GM18861 (cell line): ENCODE data around the gene CFAP54.
"Not testable (repeated sequence)": the region's sequence is repeated elsewhere in the genome, so short reads cannot be mapped to it uniquely, and the experiment has no call there.

Experiments
- ATAC-seq: cut with Tn5 transposase; IDR thresholded peaks from one replicate; pipeline ENCODE4 v1.9.1; 2021; ENCODE audit not compliant: unreplicated experiment

CFAP54 gene

DNA sequence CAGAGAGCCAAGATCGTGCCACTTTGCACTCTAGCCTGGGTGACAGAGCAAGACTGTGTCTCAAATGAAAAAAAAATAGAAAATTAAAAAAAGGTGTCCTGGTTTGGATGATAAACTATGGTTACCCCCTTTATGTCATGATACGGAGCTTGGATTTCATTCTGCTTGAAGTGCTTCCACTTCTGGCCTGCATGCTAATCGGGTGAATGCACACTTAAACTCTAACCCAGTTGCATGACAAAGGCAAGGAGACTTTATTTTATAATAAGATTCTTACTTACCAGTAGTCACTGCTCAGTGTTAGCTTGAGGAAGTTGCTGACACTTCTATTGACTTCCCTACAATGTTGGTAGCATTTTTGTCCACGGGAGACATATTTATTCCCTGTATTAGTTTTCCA, 24.3 kb downstream of the CFAP54 start:
- no peak for ATAC-seq

DNA sequence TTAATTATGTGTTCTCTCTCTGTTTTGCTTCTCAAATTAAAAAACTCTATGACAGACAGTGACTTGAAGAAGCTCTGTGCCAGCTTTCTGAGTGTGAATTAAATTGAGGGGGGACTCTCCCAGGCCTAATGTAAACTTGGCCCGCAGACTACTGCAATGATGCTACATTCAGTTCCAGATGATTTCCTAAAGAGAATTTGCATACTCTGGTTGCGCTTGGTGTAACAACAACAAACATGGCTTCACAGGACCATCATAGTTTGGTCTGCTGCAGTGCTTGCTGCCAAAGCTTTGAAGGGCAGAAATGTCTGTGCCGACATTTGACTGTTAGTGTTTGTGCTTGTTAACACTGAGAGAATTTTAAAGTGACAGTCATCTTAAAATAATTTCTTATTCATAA, 25.0 kb downstream of the CFAP54 start:
- ATAC-seq = peak; percentile 85

- ATAC-seq = peak; percentile 59
Measured at GRCh38 chr12:96516472-96517430, 27.4 kb downstream of the CFAP54 start.

- ATAC-seq = no peak
Measured at GRCh38 chr12:96520767-96521166, 31.4 kb downstream of the CFAP54 start.

DNA sequence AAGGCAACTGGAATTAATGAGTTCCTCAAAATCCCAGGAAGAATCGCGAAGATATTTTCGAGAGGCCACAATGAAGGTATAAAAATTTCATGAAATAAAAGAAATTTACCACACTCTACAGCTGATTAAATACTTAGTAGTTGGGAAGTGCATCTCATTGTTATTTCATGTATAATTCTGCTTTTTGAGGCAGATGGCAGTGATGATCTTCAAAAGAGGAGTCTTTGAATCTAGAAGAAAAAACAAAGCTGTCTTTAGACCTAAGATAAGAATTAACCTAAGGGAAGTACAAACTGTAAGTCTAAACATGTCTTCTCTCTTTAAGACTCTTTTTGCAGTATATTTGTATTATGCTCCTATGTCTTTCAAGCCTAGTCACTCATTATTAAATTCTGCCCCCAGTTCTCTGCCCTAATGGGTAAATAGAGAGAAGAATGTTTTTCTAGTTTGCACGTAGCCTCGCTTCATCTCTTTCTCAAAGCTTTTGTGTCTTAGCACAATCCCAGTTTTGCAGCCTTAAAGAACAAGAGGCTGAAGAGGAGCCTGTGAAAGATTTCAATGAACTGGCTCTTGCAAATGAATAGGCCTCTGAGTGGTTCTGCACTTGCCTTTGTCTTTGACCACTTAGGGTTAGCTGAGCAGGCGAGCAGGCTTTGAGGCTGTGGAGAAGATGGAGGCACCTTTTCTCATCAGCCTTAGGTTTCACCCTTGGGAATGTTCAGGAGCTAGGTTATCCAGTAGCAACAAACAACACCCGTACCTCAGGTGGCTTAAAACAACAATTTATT, 32.7 kb downstream of the CFAP54 start:
- no peak for ATAC-seq

GRCh38 chr12:96522690-96523089, 33.3 kb downstream of the CFAP54 start:
- no peak for ATAC-seq

DNA sequence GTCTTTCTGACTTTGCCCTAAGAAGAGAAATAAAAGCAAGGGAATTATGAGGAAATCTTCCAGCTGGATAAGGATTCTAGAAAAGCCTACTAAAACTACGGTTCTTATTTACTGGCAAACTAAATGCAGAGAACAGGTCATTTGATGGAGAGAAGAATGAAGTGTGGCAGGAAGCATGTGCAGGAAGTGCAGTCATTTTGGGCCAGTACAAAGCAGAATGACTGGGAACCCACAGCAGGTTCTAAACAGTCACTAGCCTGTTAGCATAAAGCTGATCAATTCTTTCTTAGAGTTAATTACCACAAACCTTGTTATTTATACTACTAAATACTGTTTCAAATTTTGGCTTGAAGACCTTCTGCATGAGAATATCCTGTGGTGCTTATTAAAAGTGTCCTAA, 36.7 kb downstream of the CFAP54 start:
- ATAC-seq = no peak

DNA sequence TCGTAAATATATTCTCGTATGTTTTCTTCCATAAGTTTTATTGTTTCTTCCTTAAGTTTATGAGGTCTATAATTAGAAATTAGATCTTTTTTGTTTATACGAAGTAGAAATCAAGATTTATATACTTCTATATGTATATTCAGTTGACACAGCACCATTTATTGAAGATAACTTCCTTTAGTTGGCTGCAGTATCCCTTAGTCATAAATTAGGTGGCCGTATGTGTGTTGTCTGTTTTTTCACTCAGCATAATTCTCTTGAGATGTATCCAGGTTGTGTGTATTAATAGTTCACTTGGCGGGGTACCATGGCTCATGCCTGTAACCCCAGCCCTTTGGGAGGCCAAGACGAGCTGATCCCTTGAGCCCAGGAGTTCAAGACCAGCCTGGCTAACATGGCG, 40.5 kb downstream of the CFAP54 start:
- no peak for ATAC-seq

DNA sequence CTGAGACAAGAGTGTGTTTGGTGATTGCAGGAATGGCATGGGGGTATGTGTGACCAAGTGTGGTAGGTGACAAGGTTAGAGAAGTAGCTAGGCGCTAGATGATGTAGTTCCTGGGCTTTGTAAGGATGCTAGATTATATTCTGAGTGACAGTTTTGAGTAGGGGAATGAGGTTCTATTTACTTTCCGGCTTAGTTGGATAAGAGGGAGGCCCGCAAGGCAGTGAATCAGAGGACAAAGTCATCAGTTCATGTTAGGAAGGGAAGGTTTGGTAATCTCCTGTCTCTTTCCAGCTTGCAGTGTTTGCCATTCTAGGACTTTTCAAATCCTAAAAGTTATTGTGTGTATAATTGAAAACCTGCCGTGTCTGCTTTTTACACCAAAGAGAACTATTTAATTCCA, 45.0 kb downstream of the CFAP54 start:
- no peak for ATAC-seq

DNA sequence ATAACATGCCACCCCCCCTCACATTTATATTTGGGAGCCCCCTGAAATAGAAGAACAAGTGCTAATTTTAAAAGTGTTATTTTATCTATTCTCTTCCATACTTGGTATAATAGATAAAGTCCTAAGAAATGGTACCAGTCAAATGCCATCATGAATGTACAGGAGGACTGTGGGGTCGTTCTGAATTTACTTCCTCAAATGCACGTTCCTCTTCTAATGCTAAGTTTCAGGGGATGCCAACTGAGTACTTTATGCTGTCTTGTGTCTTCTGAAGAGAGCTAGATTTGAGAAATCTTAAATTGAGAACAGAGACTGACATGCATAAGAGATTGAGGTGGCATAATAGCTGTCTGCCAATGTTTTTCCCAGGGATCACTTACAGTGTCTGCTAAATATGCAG, 59.0 kb downstream of the CFAP54 start:
- no peak for ATAC-seq

DNA sequence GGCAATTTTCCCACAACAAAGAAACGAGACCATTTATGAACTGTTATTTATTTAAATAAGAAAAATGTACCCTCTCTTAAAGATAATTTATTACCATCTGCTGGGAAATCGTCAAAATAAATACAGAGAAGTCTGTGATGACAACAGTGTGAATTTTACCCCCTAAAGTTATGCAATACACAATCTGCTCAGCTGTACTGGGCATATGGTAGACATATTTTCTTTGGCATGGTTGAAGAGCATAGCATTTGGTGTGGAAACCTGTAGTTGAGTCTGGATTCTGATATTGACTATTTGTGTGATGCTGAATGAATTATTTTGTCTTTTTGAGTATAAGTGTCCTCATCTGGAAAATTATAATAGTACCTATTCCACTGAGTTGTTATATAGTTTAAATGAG, 60.0 kb downstream of the CFAP54 start:
- no peak for ATAC-seq

GRCh38 chr12:96570579-96570978, 81.2 kb downstream of the CFAP54 start:
- peak; percentile 22 for ATAC-seq

GRCh38 chr12:96571101-96571862, 81.9 kb downstream of the CFAP54 start:
- ATAC-seq = peak; percentile 83

- ATAC-seq = peak; percentile 86
Measured at GRCh38 chr12:96578526-96579125, 89.2 kb downstream of the CFAP54 start.

DNA sequence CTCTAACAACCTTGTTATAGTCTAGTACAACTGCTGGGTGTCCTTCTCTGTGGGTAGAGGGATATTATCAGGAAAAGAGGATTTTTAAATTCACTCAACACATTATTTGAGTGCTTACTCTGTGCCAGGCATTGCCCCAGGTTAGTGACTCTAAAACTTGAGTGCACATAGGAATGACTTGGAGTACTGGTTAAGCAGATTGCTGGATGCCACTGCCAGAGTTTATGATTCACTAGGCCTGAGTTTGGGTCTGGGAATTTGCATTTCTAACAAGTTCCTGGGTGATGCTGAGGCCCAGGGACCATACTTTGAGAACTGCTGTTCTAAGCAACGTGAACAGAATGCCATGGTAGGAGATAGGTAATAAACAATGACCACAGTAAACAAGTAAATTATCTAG, 96.6 kb downstream of the CFAP54 start:
- no peak for ATAC-seq

DNA sequence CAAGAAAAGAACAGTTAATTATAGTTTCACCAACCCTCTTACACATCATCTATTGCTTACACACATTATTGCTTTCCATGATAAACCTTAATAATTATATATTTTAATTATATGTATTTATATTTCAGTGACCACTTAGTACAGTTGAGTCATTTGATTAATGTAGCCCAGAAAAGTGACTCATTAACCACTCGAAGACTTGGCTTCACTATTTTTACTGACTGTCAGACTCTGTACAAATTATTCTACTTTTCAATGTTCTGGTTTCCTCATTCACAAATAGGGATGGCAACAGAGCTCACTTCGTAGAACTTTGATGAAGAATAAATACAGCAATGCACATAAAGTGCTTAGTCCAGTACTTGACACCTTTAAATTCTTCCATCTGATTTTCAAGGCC, 98.3 kb downstream of the CFAP54 start:
- ATAC-seq = no peak

- ATAC-seq = no peak
Measured at GRCh38 chr12:96590970-96591369, 101.6 kb downstream of the CFAP54 start.

- ATAC-seq = not testable (repeated sequence)
Measured at GRCh38 chr12:96604374-96604773, 115.0 kb downstream of the CFAP54 start.

DNA sequence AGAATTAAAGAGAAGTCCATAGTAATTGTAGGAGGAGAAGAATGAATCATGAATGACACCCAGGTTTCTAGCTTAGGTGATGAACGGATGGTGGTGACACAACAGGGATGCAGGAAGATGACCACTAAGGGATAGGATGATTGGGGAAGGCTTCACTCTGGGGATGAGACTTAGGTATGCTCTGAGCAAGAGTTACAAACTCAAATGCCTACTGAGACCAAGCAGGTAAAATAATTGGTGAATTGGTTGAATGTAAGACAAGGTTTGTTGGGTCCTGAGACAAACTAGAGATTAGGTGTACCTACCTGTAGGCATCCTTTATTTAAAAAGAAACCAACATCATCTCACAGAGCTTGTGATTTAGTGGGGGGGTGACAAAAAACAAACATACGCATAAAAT, 116.3 kb downstream of the CFAP54 start:
- no peak for ATAC-seq

- ATAC-seq = no peak
Measured at GRCh38 chr12:96606134-96606533, 116.8 kb downstream of the CFAP54 start.

DNA sequence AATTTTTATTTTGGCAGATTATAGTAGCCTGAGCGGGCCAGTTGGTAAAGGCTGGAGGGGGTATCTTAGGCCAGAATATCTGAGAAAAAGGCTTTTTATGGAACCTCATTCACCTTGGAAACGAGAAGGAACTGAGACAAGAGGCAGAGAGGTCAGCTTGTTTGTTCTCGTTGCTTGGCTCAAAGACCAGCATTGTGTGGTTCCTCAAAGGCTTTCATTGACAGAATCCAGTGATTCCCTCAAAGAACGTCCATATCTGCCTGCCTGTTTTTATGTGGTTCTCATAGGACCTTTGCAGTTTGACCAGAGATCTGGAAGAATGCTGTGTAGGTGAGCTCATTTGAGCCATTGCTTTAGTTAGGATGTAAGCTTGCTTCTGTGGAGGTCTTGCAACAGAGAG, 117.3 kb downstream of the CFAP54 start:
- no peak for ATAC-seq
